Fibroblast of skin of abdomen (primary cell): Measurements from ENCODE around the gene TFDP2.
"Not testable (repeated sequence)": the region's sequence is repeated elsewhere in the genome, so short reads cannot be mapped to it uniquely, and the experiment has no call there.

ENCODE experiments used
- DNase-seq: peaks from one replicate; pipeline ENCODE4 v3.0.0-alpha.2; 2013

The TFDP2 gene

GRCh38 chr3:141955175-141955574, 194.2 kb downstream of the TFDP2 start:
- DNase-seq: peak; percentile 62

GRCh38 chr3:141952611-141953010, 196.7 kb downstream of the TFDP2 start:
- DNase-seq: no peak

DNA sequence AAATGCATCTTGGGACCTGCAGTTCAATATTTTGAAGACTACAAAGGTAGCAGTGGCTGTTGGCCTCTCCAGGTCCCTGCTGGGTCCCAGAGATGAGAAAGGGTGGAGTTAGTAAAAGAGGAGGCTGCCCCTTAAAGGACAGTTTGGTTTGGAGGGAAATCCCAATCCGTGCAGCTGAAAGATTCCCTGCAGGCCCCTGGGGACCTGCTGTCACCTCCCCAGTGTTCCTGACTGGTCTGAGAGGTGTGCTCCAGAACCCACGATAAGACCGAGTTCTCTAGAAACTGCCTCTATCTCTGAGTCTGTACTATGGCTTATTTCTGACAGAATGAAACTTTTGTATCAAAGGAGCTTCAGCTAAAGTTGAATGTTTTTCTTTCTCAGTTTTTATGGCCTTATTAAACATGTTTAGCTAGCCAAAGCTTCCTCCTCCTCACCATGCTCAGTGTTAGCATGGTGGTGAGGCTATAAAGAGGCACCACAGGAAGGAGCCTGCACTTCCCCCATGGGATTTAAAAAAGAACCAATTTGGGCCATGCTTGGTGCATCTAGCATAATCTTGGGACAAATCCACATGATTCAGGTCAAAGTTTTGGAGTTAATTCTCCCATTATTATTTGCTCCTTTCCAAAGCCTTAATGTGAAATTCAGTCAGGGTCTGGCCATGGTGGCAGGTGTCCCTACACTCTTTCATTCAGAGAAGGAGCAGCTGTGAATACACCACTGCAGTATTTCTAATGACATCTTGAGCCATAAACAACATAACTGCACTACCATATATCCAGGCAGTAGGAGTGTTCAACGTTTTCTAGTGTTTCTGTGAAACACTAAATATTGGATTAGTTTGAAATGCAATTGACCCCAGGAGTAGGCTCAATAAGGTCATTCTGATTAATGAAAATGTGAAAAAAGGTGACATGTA, 198.5 kb downstream of the TFDP2 start:
- no peak for DNase-seq

- no peak for DNase-seq
Measured at GRCh38 chr3:141949972-141950371, 199.4 kb downstream of the TFDP2 start.

- no peak for DNase-seq
Measured at GRCh38 chr3:141949399-141949798, 199.9 kb downstream of the TFDP2 start.

- DNase-seq: no peak
Measured at GRCh38 chr3:141945726-141946485, 203.4 kb downstream of the TFDP2 start.

DNA sequence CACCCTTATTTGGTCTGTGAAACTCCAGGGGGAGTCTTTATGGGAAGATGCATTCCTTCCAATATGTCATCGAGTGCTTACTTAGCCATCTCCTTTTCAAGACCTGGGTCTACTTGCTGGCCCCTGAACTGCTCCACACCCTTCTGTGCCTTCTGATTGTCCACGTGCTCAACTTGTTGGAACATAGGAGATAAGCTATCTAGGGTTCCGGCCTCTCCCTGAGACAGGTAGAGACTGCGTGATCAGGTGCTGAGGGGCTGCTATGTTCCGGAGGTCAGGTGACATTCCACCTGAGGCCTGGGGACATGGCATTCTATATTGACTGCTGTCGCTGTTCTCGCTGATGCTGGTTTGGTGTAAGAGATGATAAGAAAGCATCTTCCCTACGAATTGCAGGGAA, 207.3 kb downstream of the TFDP2 start:
- DNase-seq: no peak

GRCh38 chr3:141941093-141941492, 208.3 kb downstream of the TFDP2 start:
- no peak for DNase-seq

GRCh38 chr3:141940194-141940776, 209.1 kb downstream of the TFDP2 start:
- DNase-seq: peak; percentile 40

- DNase-seq: no peak
Measured at GRCh38 chr3:141939759-141940158, 209.6 kb downstream of the TFDP2 start.

- no peak for DNase-seq
Measured at GRCh38 chr3:141938011-141938500, 211.3 kb downstream of the TFDP2 start.

- DNase-seq: no peak
Measured at GRCh38 chr3:141934354-141934753, 215.0 kb downstream of the TFDP2 start.

- no peak for DNase-seq
Measured at GRCh38 chr3:141933421-141934300, 215.7 kb downstream of the TFDP2 start.

GRCh38 chr3:141930801-141931200, 218.5 kb downstream of the TFDP2 start:
- no peak for DNase-seq

GRCh38 chr3:141929341-141929995, 219.9 kb downstream of the TFDP2 start:
- no peak for DNase-seq

DNA sequence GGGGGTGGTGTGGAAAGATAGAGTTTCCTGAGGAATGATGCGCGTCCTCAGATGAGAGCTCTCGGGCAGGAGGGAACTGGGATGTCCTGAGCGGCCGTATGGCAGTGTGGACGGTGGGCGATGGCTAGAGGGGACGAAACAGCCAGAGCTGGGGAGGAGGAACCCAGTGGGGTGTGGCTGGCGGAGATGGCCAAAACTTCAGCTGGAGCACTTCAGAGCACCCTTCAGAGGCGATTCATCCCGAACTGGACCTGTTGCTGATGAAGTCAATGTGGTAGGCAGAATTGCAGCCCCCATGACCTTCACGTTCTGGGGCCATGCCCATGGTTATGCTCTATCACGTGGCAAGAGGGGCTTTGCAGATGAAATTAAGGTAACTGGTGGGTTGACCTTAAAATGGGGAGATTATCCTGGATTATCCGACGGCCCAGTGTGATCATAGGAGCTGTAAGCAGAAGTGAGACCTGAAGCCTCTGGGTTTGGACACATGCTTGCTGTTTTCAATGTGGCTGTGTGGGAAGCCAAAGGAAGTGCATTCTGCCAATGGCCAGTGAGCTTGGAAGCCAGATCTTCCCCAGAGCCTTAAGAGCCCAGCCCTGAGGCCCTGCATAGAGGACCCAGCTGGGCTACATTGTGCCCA, 220.6 kb downstream of the TFDP2 start:
- no peak for DNase-seq

- no peak for DNase-seq
Measured at GRCh38 chr3:141926929-141927328, 222.4 kb downstream of the TFDP2 start.

DNA sequence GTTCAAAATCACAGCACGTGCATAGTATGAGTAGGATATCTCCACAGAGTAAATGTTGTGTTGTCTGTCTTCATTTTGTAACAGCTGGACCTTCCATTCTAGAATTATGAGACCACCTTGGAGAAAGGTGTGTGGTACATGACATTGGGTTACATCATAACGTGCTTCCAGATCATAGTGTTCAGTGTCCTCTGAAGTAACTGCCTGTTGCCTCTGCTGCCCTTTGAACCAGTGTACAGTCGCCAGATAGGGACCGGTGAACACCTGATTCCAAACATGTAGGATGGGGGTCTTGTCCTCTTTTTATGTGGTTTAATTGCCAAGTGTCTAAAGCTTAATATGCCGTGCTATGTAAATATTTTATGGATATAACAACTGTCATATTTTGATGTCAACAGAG, 223.7 kb downstream of the TFDP2 start:
- not testable (repeated sequence) for DNase-seq

GRCh38 chr3:141921316-141921715, 228.0 kb downstream of the TFDP2 start:
- DNase-seq: no peak

GRCh38 chr3:141920701-141921100, 228.6 kb downstream of the TFDP2 start:
- DNase-seq: no peak

DNA sequence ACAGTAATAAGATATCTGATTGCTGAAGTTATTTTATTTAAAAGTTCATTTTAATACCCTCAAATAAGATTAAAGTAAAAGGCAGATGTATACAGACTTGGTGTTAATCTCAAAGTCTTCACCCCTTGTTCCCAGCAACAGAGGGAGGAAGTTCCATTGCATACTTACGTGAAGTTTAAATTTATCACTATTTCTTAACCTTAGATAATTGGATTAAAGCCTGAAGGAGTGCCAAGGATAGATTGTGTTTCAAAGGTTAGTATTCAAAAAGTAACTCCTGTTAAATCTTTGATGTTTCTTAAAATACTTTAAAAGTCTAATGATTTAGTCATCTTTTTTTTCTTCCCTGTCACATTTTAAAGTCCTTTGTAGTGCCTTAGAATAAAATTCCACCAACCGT, 233.6 kb downstream of the TFDP2 start:
- peak; percentile 47 for DNase-seq
